ENCODE data around the gene BRAF.

GRCh38 chr7:140885735-140886334, 38.9 kb downstream of the BRAF start:
- no peak for TF ChIP-seq EZH2 (IDR thresholded peaks at IDR 0.05; ENCODE audit: borderline replicate concordance, low read depth, low read length, severe bottlenecking)
- no peak for TF ChIP-seq POLR2A (IDR thresholded peaks at IDR 0.05; ENCODE audit: low read depth, low read length)
- no peak for TF ChIP-seq CTCF (IDR thresholded peaks at IDR 0.05; ENCODE audit: extremely low read depth in 1 of 2, insufficient read depth in 1 of 2, low read depth in 1 of 2, low read length in 2 of 2)

Measured in endothelial cell of umbilical vein (primary cell).